ENCODE data around the gene MET.

The MET gene

DNA sequence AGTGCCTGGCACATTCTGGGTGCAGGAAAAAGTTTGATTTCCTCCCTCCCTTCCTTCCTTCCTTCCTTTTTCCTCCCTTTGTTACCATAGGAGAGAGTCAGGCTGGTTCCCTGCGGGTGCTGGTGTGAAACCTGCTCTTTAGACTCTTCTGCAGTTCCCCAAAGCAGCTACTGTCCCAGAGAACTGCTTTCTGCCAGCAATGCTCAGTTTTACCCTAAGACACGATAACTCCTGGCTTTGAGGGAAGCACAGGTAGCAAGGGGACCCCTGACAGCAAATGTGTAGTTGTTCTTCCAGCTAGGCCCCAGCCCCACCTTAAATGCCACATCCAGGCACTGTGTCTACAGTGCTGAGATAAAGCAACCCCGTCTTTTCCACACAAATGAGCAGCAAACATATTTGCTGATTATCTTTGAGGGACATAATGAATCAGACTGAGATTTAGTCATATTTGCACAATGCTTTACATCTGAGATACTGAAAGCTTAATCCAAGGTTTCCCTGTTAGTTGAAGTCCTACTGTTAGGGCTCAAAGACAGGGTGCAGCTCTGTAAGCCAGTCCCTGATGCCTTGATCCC, 55.5 kb downstream of the MET start:
- Histone ChIP-seq H3K4me3 (ENCODE audit: insufficient read length, low read depth) (no peak overlapping the region), H3K4me1 (ENCODE audit: insufficient read depth, insufficient read length) (no peaks in the 10 kb centered on the region), H3K36me3 (ENCODE audit: insufficient read depth, insufficient read length, low read length) (no peaks in the 10 kb centered on the region), H3K27me3 (ENCODE audit: insufficient read depth, insufficient read length) (no peaks in the 10 kb centered on the region), H3K9ac (ENCODE audit: insufficient read length, low read depth) (no peak overlapping the region), H3K9me3 (ENCODE audit: insufficient read depth, low read length) (no peaks in the 10 kb centered on the region)
- TF ChIP-seq SUZ12 (IDR thresholded peaks at IDR 0.05; ENCODE audit: extremely low read depth, insufficient read depth, insufficient read length) (no peak), ZNF274 (IDR thresholded peaks at IDR 0.05; ENCODE audit: low read depth, low read length) (no peak), YY1 (IDR thresholded peaks at IDR 0.05; ENCODE audit: insufficient read depth, insufficient read length) (no peak)
- DNase-seq (ENCODE audit: low read depth, low spot score) = no peak

DNA sequence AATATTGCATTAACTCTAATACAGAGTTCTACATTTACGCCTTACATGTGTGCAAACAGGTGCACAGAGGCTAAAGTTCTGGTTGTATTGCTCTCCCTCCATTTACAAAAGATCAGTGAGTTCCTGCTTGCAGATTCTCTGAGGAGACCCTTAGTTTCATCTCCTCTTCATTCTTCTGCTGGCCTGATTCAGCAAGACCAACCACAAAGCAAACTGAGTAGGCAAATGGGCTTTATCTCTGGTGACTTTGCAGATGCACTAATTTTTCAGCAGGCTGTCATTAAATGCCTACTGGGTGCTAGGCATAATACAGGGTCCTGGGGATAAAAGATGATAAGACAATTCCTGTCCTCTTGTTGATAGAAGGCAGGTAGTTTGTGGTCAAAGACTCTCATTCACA, 56.4 kb downstream of the MET start:
- Histone ChIP-seq H3K4me1 (ENCODE audit: insufficient read depth, insufficient read length) (no peaks in the 10 kb centered on the region), H3K9ac (ENCODE audit: insufficient read length, low read depth) (no peak overlapping the region), H3K36me3 (ENCODE audit: insufficient read depth, insufficient read length, low read length) (no peaks in the 10 kb centered on the region), H3K9me3 (ENCODE audit: insufficient read depth, low read length) (no peaks in the 10 kb centered on the region), H3K27me3 (ENCODE audit: insufficient read depth, insufficient read length) (no peaks in the 10 kb centered on the region), H3K4me3 (ENCODE audit: insufficient read length, low read depth) (no peak overlapping the region)
- TF ChIP-seq YY1 (IDR thresholded peaks at IDR 0.05; ENCODE audit: insufficient read depth, insufficient read length) (no peak), ZNF274 (IDR thresholded peaks at IDR 0.05; ENCODE audit: low read depth, low read length) (no peak), SUZ12 (IDR thresholded peaks at IDR 0.05; ENCODE audit: extremely low read depth, insufficient read depth, insufficient read length) (no peak)
- DNase-seq (ENCODE audit: low read depth, low spot score) = no peak

DNA sequence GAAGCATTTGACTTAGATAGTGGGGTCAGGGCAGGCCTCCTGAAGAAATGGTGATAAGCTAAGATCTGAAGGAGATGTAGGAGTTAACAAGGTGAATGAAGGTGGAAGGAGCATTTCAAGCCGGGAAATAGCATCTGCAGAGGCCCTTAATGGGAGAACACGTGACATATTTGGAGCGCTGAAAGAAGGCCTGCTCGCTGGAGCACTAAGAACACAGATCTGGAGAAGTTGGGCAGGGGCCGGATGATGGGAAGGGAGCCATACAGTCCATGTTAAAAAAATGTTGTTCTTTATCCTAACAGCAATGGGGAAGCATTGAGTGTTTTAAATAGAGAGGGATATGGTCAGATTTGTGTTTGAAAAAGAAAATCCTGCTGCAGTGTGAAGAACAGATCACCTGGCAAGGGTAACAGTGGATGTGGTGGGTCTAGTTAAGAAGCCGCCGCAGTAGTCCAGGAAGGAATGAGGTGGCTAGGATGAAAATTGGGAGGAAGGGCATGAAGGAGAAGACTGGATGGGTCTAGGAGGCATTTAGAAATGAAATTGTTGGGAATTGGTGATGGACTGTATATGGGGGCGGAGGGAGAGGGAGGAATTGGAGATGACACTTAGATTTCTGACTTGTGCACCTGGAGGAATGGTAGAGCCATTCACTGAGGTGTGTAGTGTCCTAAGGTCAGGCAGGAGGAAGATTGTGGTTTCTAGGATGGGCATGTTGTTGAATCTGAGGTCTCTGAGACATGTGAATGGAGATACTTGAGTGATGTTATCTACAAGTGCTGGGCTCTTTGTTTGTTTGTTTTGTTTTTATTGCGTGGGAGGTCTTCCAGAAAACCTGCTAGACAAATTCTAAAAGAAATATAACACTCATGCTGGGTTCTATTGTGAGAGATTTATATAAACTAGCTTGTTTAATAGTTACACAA, 58.4 kb downstream of the MET start:
- H3K4me1 ChIP-seq (ENCODE audit: insufficient read depth, insufficient read length) = no peaks in the 10 kb centered on the region
- H3K9me3 ChIP-seq (ENCODE audit: insufficient read depth, low read length) = no peaks in the 10 kb centered on the region
- no peaks in the 10 kb centered on the region for H3K27me3 ChIP-seq (ENCODE audit: insufficient read depth, insufficient read length)
- H3K9ac ChIP-seq (ENCODE audit: insufficient read length, low read depth) = no peak overlapping the region
- no peak for DNase-seq (ENCODE audit: low read depth, low spot score)
- TF ChIP-seq ZNF274 (IDR thresholded peaks at IDR 0.05; ENCODE audit: low read depth, low read length) (no peak), YY1 (IDR thresholded peaks at IDR 0.05; ENCODE audit: insufficient read depth, insufficient read length) (no peak), SUZ12 (IDR thresholded peaks at IDR 0.05; ENCODE audit: extremely low read depth, insufficient read depth, insufficient read length) (no peak)
- no peaks in the 10 kb centered on the region for H3K36me3 ChIP-seq (ENCODE audit: insufficient read depth, insufficient read length, low read length)
- H3K4me3 ChIP-seq (ENCODE audit: insufficient read length, low read depth) = no peak overlapping the region

DNA sequence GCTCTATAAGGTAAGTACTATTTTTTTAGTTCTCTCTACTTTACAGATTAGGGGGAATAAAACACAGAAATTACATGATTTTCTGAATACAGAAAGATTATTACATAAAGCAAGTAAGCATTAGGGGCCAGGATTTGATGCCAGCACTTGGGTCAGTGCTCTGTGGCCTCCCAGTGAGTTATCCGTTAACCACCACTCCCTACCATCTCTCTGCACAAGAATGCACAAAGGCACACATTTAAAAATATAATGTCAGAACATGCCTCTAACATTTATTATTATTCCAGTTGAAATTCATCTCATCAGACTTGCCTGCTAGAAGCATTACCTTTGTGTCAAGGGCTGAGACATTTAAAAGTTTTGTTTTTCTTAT, 59.0 kb downstream of the MET start:
- Histone ChIP-seq H3K36me3 (ENCODE audit: insufficient read depth, insufficient read length, low read length) (no peaks in the 10 kb centered on the region), H3K9me3 (ENCODE audit: insufficient read depth, low read length) (no peaks in the 10 kb centered on the region), H3K27me3 (ENCODE audit: insufficient read depth, insufficient read length) (no peaks in the 10 kb centered on the region), H3K4me3 (ENCODE audit: insufficient read length, low read depth) (no peak overlapping the region), H3K4me1 (ENCODE audit: insufficient read depth, insufficient read length) (no peaks in the 10 kb centered on the region), H3K9ac (ENCODE audit: insufficient read length, low read depth) (no peak overlapping the region)
- no peak for DNase-seq (ENCODE audit: low read depth, low spot score)
- no peak for TF ChIP-seq SUZ12 (IDR thresholded peaks at IDR 0.05; ENCODE audit: extremely low read depth, insufficient read depth, insufficient read length)

DNA sequence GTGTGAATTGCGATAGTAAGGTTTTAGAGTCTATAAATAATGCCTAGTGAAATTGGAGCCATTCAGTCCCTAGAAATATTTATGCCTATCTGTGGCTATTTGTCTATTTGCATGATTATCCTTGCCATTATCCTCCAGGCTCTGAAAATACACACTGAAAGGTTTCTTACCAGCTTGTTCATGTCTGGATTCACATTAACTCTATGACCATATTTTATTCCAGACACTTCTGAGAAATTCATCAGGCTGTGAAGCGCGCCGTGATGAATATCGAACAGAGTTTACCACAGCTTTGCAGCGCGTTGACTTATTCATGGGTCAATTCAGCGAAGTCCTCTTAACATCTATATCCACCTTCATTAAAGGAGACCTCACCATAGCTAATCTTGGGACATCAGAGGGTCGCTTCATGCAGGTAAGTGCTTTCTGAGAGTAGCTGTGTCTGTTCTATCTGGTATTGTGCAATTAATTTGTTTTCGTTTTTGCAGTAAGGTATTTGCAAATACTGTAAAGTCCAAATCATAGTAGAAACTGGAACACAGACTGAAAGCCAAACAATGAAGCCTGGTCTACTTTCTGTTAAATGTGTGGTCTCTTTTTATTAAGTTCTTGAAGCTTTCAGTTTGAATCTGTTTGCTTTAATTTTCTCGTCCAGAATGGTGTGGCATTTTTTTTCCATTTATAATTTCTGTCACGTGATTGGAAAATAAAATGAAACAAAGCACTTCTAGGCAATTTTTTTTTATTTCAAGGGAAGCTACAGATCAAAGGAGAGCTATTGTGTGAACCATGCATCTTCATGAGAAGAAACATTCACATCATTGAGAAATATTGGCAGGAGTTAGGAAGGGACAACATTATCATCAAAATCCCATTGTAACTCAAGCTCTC, 59.7 kb downstream of the MET start:
- no peak overlapping the region for H3K4me3 ChIP-seq (ENCODE audit: insufficient read length, low read depth)
- TF ChIP-seq YY1 (IDR thresholded peaks at IDR 0.05; ENCODE audit: insufficient read depth, insufficient read length) = no peak

DNA sequence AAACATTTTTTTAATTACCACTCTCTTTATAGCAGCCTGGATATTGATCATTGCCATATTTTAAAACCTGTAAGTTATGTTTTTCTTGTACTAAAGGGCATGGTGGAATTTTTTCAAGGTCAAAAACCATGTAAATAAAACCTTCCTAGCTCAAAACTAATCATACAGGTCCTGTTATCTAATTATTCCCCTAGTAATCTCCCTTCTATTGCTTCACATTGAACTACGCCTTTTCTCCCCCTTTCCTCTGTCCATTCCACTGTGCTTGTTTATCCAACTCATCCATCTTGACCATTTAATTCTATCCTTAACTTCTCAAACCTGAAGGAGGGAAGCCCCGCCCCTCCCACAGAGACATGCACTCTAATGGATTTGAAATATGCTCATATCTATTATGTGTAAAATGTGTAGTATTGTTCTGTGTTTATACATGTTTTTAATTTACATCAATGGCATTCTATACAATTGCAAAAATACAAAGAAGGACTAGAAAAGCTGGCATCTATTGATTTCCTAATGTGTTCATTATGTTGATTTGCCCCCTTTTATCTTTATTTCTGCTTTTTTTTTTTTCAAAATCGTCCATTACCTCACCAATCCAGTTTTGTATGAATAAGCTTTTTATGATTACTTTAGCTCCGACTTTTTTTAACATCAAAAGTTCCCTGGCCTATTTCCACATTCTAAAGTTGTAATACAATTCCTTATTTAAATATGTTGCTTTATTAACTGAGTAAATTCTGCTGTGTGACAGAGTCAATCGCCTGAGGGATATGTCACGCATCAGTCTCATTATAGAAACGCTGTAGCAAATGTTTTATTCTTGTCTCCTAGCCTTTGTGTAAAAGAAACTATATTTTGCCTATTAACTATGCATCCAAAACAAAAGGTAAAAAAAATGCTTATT, 61.0 kb downstream of the MET start:
- no peak overlapping the region for H3K9ac ChIP-seq (ENCODE audit: insufficient read length, low read depth)
- H3K9me3 ChIP-seq (ENCODE audit: insufficient read depth, low read length) = no peaks in the 10 kb centered on the region
- H3K36me3 ChIP-seq (ENCODE audit: insufficient read depth, insufficient read length, low read length) = no peaks in the 10 kb centered on the region
- no peaks in the 10 kb centered on the region for H3K4me1 ChIP-seq (ENCODE audit: insufficient read depth, insufficient read length)
- no peak for TF ChIP-seq SUZ12 (IDR thresholded peaks at IDR 0.05; ENCODE audit: extremely low read depth, insufficient read depth, insufficient read length)
- TF ChIP-seq ZNF274 (IDR thresholded peaks at IDR 0.05; ENCODE audit: low read depth, low read length) = no peak
- TF ChIP-seq YY1 (IDR thresholded peaks at IDR 0.05; ENCODE audit: insufficient read depth, insufficient read length) = no peak
- no peaks in the 10 kb centered on the region for H3K27me3 ChIP-seq (ENCODE audit: insufficient read depth, insufficient read length)
- H3K4me3 ChIP-seq (ENCODE audit: insufficient read length, low read depth) = no peak overlapping the region
- no peak for DNase-seq (ENCODE audit: low read depth, low spot score)

More for the DNA sequence above, 59.7 kb downstream of the MET start:
- Histone ChIP-seq H3K36me3 (ENCODE audit: insufficient read depth, insufficient read length, low read length) (no peaks in the 10 kb centered on the region), H3K27me3 (ENCODE audit: insufficient read depth, insufficient read length) (no peaks in the 10 kb centered on the region), H3K9ac (ENCODE audit: insufficient read length, low read depth) (no peak overlapping the region), H3K9me3 (ENCODE audit: insufficient read depth, low read length) (no peaks in the 10 kb centered on the region), H3K4me1 (ENCODE audit: insufficient read depth, insufficient read length) (no peaks in the 10 kb centered on the region)
- DNase-seq (ENCODE audit: low read depth, low spot score) = no peak

All from NT2/D1 (cell line).